Progenitor cell of endocrine pancreas (in vitro differentiated cells): ENCODE data around the gene GGPS1. TPM values are rescaled to one million over a fixed set of nuclear protein-coding genes. Genes with fewer than 3 reads are reported as not detected.

Experiments used
- DNase-seq: peaks from one replicate; pipeline ENCODE4 v3.0.0; 2021; ENCODE audit warnings: low spot score; ENCODE audit not compliant: unreplicated experiment
- H3K27ac Mint-ChIP-seq: 2 replicates; pipeline ENCODE4 v1.8.0; 2021; ENCODE audit warnings: mild to moderate bottlenecking, moderate library complexity, mixed read lengths
- H3K27me3 Mint-ChIP-seq: 2 replicates; pipeline ENCODE4 v1.8.0; 2021; ENCODE audit warnings: mixed read lengths
- H3K36me3 Mint-ChIP-seq: 2 replicates; pipeline ENCODE4 v1.8.0; 2022; ENCODE audit warnings: mixed read lengths; ENCODE audit not compliant: insufficient read depth
- H3K4me1 Mint-ChIP-seq: 2 replicates; pipeline ENCODE4 v1.8.0; 2021; ENCODE audit warnings: low read depth, mixed read lengths
- H3K4me3 Mint-ChIP-seq: 2 replicates; pipeline ENCODE4 v1.8.0; 2021; ENCODE audit warnings: low read depth, mild to moderate bottlenecking, moderate library complexity, mixed read lengths
- H3K9me3 Mint-ChIP-seq: 2 replicates; pipeline ENCODE4 v1.8.0; 2021; ENCODE audit warnings: low read depth, mixed read lengths
- total RNA-seq: library from RNA; stranded (reverse); gene quantifications from 2 replicates; pipeline ENCODE4 v1.2.1, GENCODE V29; 2021
- TF ChIP-seq, protein P1 (sequence below): fragments of 200-600 bp; sonication (generic); IDR thresholded peaks from one replicate; pipeline ENCODE4 v1.5.0; 2021; ENCODE audit warnings: antibody characterized with exemption, mild to moderate bottlenecking; ENCODE audit not compliant: unreplicated experiment

Gene GGPS1
- total RNA-seq, 1 donor from 2014 or later: 50.6 TPM

DNA sequence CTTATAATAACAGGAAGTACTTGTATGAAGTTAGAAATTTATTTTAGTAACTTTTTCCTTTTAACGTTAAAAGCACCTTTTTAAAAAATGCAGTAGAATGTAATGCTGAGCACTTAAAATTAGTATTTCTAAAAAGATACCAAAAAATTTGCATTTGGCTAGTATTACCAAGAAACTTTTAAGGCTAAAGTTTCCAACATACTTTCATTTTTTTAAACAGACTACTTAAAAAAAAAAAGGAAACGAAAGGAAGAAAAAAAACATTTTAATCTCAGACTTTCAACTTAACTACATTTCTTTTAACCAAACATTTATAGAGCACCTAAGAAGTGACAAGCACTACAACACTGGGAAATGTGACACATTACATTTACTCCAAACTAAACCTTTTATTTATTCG lies 3.2 kb upstream of the GGPS1 start:
- Mint-ChIP-seq H3K27ac (no peak overlapping the region), H3K4me1 (peaks cover 27% of the 10 kb centered on the region), H3K36me3 (peaks cover 10% of the 10 kb centered on the region), H3K27me3 (no peaks in the 10 kb centered on the region), H3K9me3 (no peaks in the 10 kb centered on the region), H3K4me3 (peak overlapping the region; percentile 86)
- TF ChIP-seq, protein P1, sequence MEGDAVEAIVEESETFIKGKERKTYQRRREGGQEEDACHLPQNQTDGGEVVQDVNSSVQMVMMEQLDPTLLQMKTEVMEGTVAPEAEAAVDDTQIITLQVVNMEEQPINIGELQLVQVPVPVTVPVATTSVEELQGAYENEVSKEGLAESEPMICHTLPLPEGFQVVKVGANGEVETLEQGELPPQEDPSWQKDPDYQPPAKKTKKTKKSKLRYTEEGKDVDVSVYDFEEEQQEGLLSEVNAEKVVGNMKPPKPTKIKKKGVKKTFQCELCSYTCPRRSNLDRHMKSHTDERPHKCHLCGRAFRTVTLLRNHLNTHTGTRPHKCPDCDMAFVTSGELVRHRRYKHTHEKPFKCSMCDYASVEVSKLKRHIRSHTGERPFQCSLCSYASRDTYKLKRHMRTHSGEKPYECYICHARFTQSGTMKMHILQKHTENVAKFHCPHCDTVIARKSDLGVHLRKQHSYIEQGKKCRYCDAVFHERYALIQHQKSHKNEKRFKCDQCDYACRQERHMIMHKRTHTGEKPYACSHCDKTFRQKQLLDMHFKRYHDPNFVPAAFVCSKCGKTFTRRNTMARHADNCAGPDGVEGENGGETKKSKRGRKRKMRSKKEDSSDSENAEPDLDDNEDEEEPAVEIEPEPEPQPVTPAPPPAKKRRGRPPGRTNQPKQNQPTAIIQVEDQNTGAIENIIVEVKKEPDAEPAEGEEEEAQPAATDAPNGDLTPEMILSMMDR: no peak
- no peak for DNase-seq

DNA sequence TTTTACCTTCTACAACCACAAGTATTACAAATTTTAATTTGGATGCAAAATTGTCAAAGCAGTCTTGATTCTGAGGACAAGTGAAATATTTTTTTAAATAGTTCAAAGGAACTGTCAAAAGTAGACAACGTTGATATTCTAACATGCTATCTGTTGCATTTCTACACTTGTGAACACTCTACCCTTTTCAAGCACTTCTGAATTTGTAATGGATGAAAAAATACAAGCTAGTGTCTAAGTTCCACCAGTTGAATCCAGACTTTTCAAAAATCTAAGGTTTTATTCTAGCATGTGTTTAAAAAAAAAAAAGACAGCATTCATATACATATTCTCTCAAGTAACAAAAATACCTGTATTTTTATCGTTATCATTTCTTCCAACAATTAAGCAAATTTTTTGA lies 2.5 kb upstream of the GGPS1 start:
- peak overlapping the region; percentile 98 for H3K27ac Mint-ChIP-seq
- no peak for DNase-seq
- no peaks in the 10 kb centered on the region for H3K9me3 Mint-ChIP-seq
- no peaks in the 10 kb centered on the region for H3K27me3 Mint-ChIP-seq
- peaks cover 8% of the 10 kb centered on the region for H3K36me3 Mint-ChIP-seq
- peaks cover 23% of the 10 kb centered on the region for H3K4me1 Mint-ChIP-seq
- peak overlapping the region; percentile 86 for H3K4me3 Mint-ChIP-seq
- TF ChIP-seq, protein P1: no peak

DNA sequence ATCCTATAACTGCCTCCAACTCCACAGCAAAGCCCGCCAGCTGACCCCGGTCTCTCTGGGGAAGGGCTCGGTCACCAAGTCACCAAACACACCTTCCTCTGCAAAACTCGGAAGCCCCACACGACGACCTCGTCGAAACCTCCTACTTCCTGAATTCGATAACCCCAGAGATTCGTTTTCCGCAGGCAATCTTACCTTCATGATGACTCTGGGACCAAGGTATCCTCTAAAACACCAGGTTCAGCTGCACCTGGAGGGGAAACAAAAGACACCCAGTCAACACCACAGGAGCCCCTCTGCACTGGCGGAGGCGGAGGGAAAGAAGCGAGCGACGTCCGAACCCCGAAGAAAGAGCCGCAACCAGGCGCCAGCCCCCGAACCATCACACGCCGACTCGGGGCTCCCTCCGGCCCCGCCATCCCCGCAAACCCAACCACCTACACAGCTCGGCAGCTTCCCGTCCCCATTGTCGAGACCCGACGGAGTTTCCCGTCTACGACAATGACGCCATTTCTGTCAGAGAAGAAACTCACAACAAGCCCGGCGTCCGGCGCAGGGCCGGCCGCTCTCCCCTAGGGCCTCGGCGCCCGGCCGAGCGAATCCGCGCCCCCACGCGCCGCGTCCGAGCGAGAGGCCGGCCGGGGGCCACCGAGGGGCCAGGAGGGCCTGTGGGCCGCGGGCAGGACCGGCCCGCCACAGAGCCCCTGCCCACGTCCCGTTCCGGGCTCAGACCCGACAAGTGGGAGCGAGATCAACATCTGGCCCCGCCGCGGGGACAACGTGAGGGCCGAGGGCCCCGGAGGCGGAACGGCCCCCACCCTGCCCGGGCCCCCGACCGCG lies 1.4 kb upstream of the GGPS1 start:
- peaks cover 20% of the 10 kb centered on the region for H3K4me1 Mint-ChIP-seq
- TF ChIP-seq, protein P1: no peak
- no peaks in the 10 kb centered on the region for H3K27me3 Mint-ChIP-seq
- H3K4me3 Mint-ChIP-seq: peak overlapping the region; percentile 86
- H3K9me3 Mint-ChIP-seq: no peaks in the 10 kb centered on the region
- H3K36me3 Mint-ChIP-seq: peaks cover 7% of the 10 kb centered on the region
- H3K27ac Mint-ChIP-seq: peak overlapping the region; percentile 98
- peak; percentile 17 for DNase-seq

DNA sequence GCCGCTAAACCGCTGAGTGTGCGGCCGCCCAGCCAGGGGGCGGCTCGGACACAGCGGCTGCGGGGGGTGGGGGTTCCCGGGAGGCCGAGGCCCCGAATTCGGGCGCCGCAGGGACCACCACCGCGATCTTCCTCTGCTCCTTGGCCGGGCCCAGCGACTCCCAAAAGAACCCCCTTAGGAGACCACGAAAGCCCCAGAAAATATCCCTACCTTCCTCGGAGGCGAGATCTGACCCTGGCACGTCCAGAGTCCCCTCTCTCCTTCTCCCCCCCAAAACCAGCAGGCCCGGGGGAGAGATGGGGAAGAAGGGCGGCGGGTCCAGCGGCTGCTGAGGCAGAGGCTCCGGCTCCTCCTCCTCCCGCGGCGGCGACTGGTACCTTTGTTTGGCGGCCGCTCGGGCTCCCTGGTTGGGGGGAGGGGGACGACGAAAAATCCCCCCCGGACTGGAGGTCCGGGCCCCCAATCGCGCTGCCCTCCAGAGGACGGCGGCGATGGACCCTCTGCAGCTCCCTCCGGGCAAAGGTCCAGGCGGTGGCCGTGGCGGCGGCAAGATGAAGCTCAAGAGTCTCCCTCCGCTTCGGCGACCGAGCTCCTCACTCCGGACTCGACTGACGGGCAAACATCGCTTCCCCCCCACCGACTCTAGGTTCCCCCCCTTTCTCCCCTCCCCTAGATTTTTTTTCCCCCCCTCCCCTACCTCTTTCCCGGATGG lies 655 bp upstream of the GGPS1 start, which contains the start of gene ARID4B:
Gene ARID4B (minus strand): TSS at position 621 of the 712 bp plus-strand sequence. CDS start 1,260 bp downstream, outside the sequence.
- TF ChIP-seq, protein P1: no peak
- peak within 1 kb of the TSS; percentile 86 for H3K4me3 Mint-ChIP-seq

DNA sequence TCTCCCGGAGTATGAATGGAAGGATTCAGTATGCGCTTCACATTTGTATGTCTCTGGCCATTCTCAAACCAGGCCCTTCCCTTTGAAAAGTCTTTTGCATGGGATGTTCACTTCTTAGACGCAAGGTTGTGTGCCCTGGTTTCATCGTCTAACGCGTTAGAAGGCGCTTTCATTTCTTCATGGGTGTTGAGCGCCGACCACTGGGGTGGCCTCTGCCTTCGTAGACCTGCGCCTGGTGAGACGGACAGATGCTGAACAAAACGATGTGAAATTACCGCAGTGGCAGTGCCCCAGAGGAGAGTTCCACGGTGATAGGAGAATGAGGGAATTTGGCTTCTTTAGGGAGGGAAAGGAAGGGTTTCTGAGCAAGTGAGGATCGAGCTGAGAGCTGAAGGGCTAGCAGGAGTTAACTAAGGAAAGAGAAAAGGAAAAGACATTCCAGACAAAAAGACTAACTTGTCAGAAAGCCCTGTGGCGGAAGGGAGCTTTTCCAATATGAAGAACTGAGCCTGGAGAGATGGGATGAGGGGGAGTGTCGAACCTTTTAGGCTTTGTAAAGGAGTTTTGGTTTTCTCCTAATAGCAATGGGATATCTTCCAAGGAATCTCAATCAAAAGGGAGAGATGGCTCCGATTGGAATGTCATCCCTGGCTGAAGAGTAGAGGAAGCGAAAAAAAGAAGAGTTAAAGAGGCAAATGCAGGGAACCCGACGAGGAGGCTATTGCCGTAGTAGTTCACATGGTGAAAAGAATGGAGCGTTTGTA lies 951 bp downstream of the GGPS1 start:
- TF ChIP-seq, protein P1: no peak
- peak; percentile 14 for DNase-seq
- Mint-ChIP-seq H3K4me3 (no peak overlapping the region), H3K27ac (no peak overlapping the region), H3K27me3 (no peaks in the 10 kb centered on the region), H3K36me3 (peaks cover 5% of the 10 kb centered on the region), H3K9me3 (no peaks in the 10 kb centered on the region), H3K4me1 (peaks cover 24% of the 10 kb centered on the region)

More for the DNA sequence above, 655 bp upstream of the GGPS1 start, which contains the start of gene ARID4B:
- no peaks in the 10 kb centered on the region for H3K27me3 Mint-ChIP-seq
- H3K36me3 Mint-ChIP-seq: peaks cover 7% of the 10 kb centered on the region
- peak; percentile 63 for DNase-seq
- H3K27ac Mint-ChIP-seq: peak within 1 kb of the TSS; percentile 98
- peaks cover 22% of the 10 kb centered on the region for H3K4me1 Mint-ChIP-seq
- no peaks in the 10 kb centered on the region for H3K9me3 Mint-ChIP-seq
